Measurements from ENCODE around the gene MAP1A. TPM values are rescaled to one million over a fixed set of nuclear protein-coding genes. Genes with fewer than 3 reads are reported as not detected.

The MAP1A gene
- total and polyA plus RNA-seq, 2 experiments from 2014 or later = 0.81 to 2.0 TPM

- Mint-ChIP-seq H3K27me3 (ENCODE audit: insufficient read depth, low read depth, poor library complexity) (peaks cover 25% of the 10 kb centered on the region), H3K4me3 (no peak overlapping the region), H3K9me3 (peaks cover 18% of the 10 kb centered on the region), H3K36me3 (ENCODE audit: low read depth) (peaks cover 50% of the 10 kb centered on the region), H3K4me1 (peaks cover 9% of the 10 kb centered on the region; the same call in 2 of the 3 replicates), H3K27ac (no peak overlapping the region)
- no peak; the same call in 2 of the 3 replicates for ATAC-seq
- Histone ChIP-seq H3K4me1 (ENCODE audit: insufficient read depth) (no peaks in the 10 kb centered on the region), H3K27me3 (ENCODE audit: insufficient read depth) (peaks cover 10% of the 10 kb centered on the region), H3K79me2 (replicated peaks; ENCODE audit: insufficient read depth) (no peaks in the 10 kb centered on the region), H3K36me3 (ENCODE audit: insufficient read depth) (no peaks in the 10 kb centered on the region), H3K4me3 (no peak overlapping the region), H3F3A (replicated peaks; ENCODE audit: low read depth) (no peaks in the 10 kb centered on the region), H3K27ac (ENCODE audit: low read depth) (no peak overlapping the region), H3K4me2 (no peak overlapping the region), H4K20me1 (replicated peaks; ENCODE audit: insufficient read depth) (no peaks in the 10 kb centered on the region), H2AFZ (no peak overlapping the region), H3K9me2 (ENCODE audit: insufficient read depth) (no peaks in the 10 kb centered on the region)
- DNase-seq (ENCODE audit: low spot score) = no peak
- TF ChIP-seq CREB1 (CRISPR knock-in tag; IDR thresholded peaks at IDR 0.05; ENCODE audit: low read depth) (no peak), CTCF (conservative IDR thresholded peaks at IDR 0.05; ENCODE audit: low read depth in 2 of 2) (0 out of 4 replicates have a peak, but pooled peaks of 1 of the 2 experiments have one; percentile 13)
Observed at GRCh38 chr15:43524254-43524845, 6.9 kb downstream of the MAP1A start.

- Histone ChIP-seq H3K4me2 (no peak overlapping the region), H3K79me2 (replicated peaks; ENCODE audit: insufficient read depth) (no peaks in the 10 kb centered on the region), H3K27me3 (ENCODE audit: insufficient read depth) (peaks cover 2% of the 10 kb centered on the region), H3K4me3 (no peak overlapping the region), H3K4me1 (ENCODE audit: insufficient read depth) (no peaks in the 10 kb centered on the region), H3K9me2 (ENCODE audit: insufficient read depth) (no peaks in the 10 kb centered on the region), H3K36me3 (ENCODE audit: insufficient read depth) (no peaks in the 10 kb centered on the region), H3F3A (replicated peaks; ENCODE audit: low read depth) (no peaks in the 10 kb centered on the region), H3K27ac (ENCODE audit: low read depth) (no peak overlapping the region), H4K20me1 (replicated peaks; ENCODE audit: insufficient read depth) (no peaks in the 10 kb centered on the region), H2AFZ (no peak overlapping the region)
- Mint-ChIP-seq H3K27me3 (ENCODE audit: insufficient read depth, low read depth, poor library complexity) (peaks cover 20% of the 10 kb centered on the region), H3K4me1 (peaks cover 16% of the 10 kb centered on the region), H3K27ac (no peak overlapping the region), H3K4me3 (no peak overlapping the region), H3K36me3 (ENCODE audit: low read depth) (peaks cover 50% of the 10 kb centered on the region), H3K9me3 (peaks cover 18% of the 10 kb centered on the region)
- ATAC-seq (no peak), DNase-seq (ENCODE audit: low spot score) (no peak)
- no peak for TF ChIP-seq CTCF (conservative IDR thresholded peaks at IDR 0.05; ENCODE audit: low read depth in 2 of 2)
- no peak for TF ChIP-seq ETS1 (IDR thresholded peaks at IDR 0.05)
- no peak for TF ChIP-seq CREB1 (CRISPR knock-in tag; IDR thresholded peaks at IDR 0.05; ENCODE audit: low read depth)
- TF ChIP-seq EZH2phosphoT487 (IDR thresholded peaks at IDR 0.05; ENCODE audit: unreplicated experiment) = no peak
- TF ChIP-seq ZNF331 (CRISPR knock-in tag; IDR thresholded peaks at IDR 0.05; ENCODE audit: low read depth) = no peak
- no peak for TF ChIP-seq ZNF462 (CRISPR knock-in tag; IDR thresholded peaks at IDR 0.05)
- no peak for TF ChIP-seq POLR2AphosphoS5 (IDR thresholded peaks at IDR 0.05; ENCODE audit: low read depth)
- TF ChIP-seq NANOG (IDR thresholded peaks at IDR 0.05; ENCODE audit: borderline replicate concordance) = no peak
- no peak for TF ChIP-seq STAT1 (IDR thresholded peaks at IDR 0.05; ENCODE audit: unreplicated experiment)
Observed at GRCh38 chr15:43525131-43525530, 7.7 kb downstream of the MAP1A start.
